ENCODE results near the gene C14orf119.

The C14orf119 gene

GRCh38 chr14:23056956-23057756 lies 38.1 kb upstream of the C14orf119 start, which contains the start of gene CDH24:
TSS of gene CDH24 (minus strand) at chr14:23057520. CDS start at chr14:23055733, 1,787 bp downstream.
- TF ChIP-seq SPI1 (IDR thresholded peaks at IDR 0.05; ENCODE audit: borderline replicate concordance, low read depth): no peak
- no peak for TF ChIP-seq POLR2AphosphoS5 (IDR thresholded peaks at IDR 0.05; ENCODE audit: low read depth)
- no peak for TF ChIP-seq CTCF (IDR thresholded peaks at IDR 0.05; ENCODE audit: insufficient read depth, low read length)
- TF ChIP-seq, protein P1, sequence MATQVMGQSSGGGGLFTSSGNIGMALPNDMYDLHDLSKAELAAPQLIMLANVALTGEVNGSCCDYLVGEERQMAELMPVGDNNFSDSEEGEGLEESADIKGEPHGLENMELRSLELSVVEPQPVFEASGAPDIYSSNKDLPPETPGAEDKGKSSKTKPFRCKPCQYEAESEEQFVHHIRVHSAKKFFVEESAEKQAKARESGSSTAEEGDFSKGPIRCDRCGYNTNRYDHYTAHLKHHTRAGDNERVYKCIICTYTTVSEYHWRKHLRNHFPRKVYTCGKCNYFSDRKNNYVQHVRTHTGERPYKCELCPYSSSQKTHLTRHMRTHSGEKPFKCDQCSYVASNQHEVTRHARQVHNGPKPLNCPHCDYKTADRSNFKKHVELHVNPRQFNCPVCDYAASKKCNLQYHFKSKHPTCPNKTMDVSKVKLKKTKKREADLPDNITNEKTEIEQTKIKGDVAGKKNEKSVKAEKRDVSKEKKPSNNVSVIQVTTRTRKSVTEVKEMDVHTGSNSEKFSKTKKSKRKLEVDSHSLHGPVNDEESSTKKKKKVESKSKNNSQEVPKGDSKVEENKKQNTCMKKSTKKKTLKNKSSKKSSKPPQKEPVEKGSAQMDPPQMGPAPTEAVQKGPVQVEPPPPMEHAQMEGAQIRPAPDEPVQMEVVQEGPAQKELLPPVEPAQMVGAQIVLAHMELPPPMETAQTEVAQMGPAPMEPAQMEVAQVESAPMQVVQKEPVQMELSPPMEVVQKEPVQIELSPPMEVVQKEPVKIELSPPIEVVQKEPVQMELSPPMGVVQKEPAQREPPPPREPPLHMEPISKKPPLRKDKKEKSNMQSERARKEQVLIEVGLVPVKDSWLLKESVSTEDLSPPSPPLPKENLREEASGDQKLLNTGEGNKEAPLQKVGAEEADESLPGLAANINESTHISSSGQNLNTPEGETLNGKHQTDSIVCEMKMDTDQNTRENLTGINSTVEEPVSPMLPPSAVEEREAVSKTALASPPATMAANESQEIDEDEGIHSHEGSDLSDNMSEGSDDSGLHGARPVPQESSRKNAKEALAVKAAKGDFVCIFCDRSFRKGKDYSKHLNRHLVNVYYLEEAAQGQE (IDR thresholded peaks at IDR 0.05; ENCODE audit: insufficient replicate concordance, low read depth): no peak
- no peak for TF ChIP-seq GABPA (IDR thresholded peaks at IDR 0.05; ENCODE audit: low read depth)
- Histone ChIP-seq H3K4me3 (replicated peaks; ENCODE audit: insufficient read depth, low read length) (peak within 1 kb of the TSS; percentile 63), H3K27ac (replicated peaks) (peak within 1 kb of the TSS; percentile 24; the same call in 1 of the 2 replicates), H3K27me3 (ENCODE audit: insufficient read depth, poor library complexity, severe bottlenecking) (no peaks in the 10 kb centered on the region)
- DNase-seq (ENCODE audit: low read depth in 1 of 2, low spot score in 1 of 2): peak in 1 of 2 experiments; percentile 74

- DNase-seq (ENCODE audit: low read depth in 1 of 2, low spot score in 1 of 2): peak; percentile 80 to 89
- Histone ChIP-seq H3K4me3 (replicated peaks; ENCODE audit: insufficient read depth, low read length) (peak overlapping the region; percentile 63), H3K27me3 (ENCODE audit: insufficient read depth, poor library complexity, severe bottlenecking) (no peaks in the 10 kb centered on the region), H3K27ac (replicated peaks) (peak overlapping the region; percentile 24; the same call in 1 of the 2 replicates)
- TF ChIP-seq, protein P1 (IDR thresholded peaks at IDR 0.05; ENCODE audit: insufficient replicate concordance, low read depth): no peak
- TF ChIP-seq GABPA (IDR thresholded peaks at IDR 0.05; ENCODE audit: low read depth) (no peak), CTCF (IDR thresholded peaks at IDR 0.05; ENCODE audit: insufficient read depth, low read length) (peak; percentile 84), SPI1 (IDR thresholded peaks at IDR 0.05; ENCODE audit: borderline replicate concordance, low read depth) (no peak), POLR2AphosphoS5 (IDR thresholded peaks at IDR 0.05; ENCODE audit: low read depth) (peak; percentile 88)
Measured at GRCh38 chr14:23057757-23058653, 37.3 kb upstream of the C14orf119 start.

DNA sequence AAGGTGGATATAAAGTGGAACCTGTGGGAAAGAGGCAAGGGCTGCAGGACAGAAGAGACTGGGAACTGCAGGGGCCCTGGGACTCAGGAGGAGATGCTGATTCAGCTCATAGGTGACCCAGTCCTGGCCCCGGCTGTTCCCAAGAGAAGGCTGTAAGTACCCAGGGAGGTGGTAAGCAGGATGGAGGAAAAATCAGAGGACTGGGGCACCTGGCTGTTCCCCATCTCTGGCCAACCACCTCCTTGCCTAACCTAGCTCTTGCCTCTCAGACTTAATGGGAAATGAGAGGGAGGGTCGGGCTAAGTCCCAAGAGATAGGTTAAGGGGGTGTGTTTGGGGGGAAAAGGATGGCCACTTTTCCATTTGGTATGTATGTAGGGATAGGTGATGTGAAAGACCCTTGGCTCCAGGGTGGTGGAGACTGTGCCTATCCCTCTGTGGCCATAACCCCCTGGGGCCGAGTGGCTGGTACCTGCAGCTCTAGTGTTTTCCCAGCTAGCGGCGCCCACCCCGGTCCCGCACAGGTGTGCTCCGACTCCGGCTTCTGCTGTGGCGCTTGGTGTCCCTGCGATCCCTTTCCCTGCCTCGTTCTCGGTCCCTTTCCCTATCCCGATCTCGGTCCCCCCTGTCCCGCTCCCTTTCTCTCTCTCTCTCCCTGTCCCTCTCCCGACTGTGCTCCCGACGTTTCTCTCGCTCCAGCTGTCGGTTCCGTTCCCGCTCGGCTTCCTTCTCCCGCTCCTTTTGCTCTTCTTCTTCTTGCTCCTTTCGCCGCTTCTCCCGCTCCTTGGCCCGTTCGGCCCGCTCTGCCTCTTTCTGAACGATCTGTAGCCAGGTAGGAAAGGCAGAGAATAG lies 36.4 kb upstream of the C14orf119 start:
- no peak overlapping the region for H3K27ac ChIP-seq (replicated peaks)

More for the DNA sequence above, 36.4 kb upstream of the C14orf119 start:
- Histone ChIP-seq H3K27me3 (ENCODE audit: insufficient read depth, poor library complexity, severe bottlenecking) (no peaks in the 10 kb centered on the region), H3K4me3 (replicated peaks; ENCODE audit: insufficient read depth, low read length) (no peak overlapping the region)
- DNase-seq (ENCODE audit: low read depth in 1 of 2, low spot score in 1 of 2): no peak
- TF ChIP-seq POLR2AphosphoS5 (IDR thresholded peaks at IDR 0.05; ENCODE audit: low read depth) (no peak), GABPA (IDR thresholded peaks at IDR 0.05; ENCODE audit: low read depth) (no peak), SPI1 (IDR thresholded peaks at IDR 0.05; ENCODE audit: borderline replicate concordance, low read depth) (no peak), CTCF (IDR thresholded peaks at IDR 0.05; ENCODE audit: insufficient read depth, low read length) (no peak)
- TF ChIP-seq, protein P1 (IDR thresholded peaks at IDR 0.05; ENCODE audit: insufficient replicate concordance, low read depth): no peak
